SK-N-SH (cell line): ENCODE data around the gene WDR53. TPM values are rescaled to one million over a fixed set of nuclear protein-coding genes. Genes with fewer than 3 reads are reported as not detected.

ENCODE experiments used
- CTCF ChIA-PET: fragments of 300-600, 350-600 bp; formaldehyde crosslinking; extraction: SDS; loops from one replicate; lab custom pipeline; 2021; lab: Yijun Ruan, JAX
- POLR2A ChIA-PET: fragments of 350-600 bp; sonication (Branson Sonifier 250); formaldehyde crosslinking; extraction: SDS; loops from one replicate; lab custom pipeline; 2020; ENCODE audit warnings: antibody characterized with exemption, inconsistent platforms; lab: Yijun Ruan, JAX
- DNase-seq: peaks from one replicate; pipeline ENCODE4 v3.0.0; 2012
- H2AFZ ChIP-seq: fragments of 200-600 bp; sonication (generic); 2 replicates; pipeline ENCODE4 v1.8.1; 2016; ENCODE audit warnings: antibody characterized with exemption, mild to moderate bottlenecking, low read depth
- H3F3A ChIP-seq: fragments of 200-600 bp; sonication (generic); replicated peaks from 2 replicates; pipeline ENCODE3; 2016; ENCODE audit warnings: antibody characterized with exemption, mild to moderate bottlenecking; ENCODE audit not compliant: insufficient read depth
- H3K27ac ChIP-seq, 2 experiments: fragments of 200-500 bp in 1 of 2; fragments of 200-600 bp in 1 of 2; sonication (Bioruptor generic) in 1 of 2; sonication (generic), shearing (Covaris generic) in 1 of 2; 2 replicates each; pipeline versions ENCODE4 v1.5.1 to v1.6.1; 2014 to 2016; ENCODE audit warnings: low read depth in 2 of 2, inconsistent platforms in 1 of 2, low read length in 1 of 2, mild to moderate bottlenecking in 1 of 2, mixed read lengths in 1 of 2
- H3K27me3 ChIP-seq: fragments of 200-600 bp; sonication (generic), shearing (Covaris generic); 2 replicates; pipeline ENCODE4 v1.6.1; 2016; ENCODE audit warnings: mixed run types; ENCODE audit not compliant: insufficient read depth
- H3K36me3 ChIP-seq, 2 experiments: fragments of 200-500 bp in 1 of 2; fragments of 200-600 bp in 1 of 2; sonication (Bioruptor generic) in 1 of 2; sonication (generic) in 1 of 2; replicated peaks in 1 of 2; 2 replicates each; pipeline versions ENCODE3 to v1.5.1; 2014 to 2016; ENCODE audit warnings: low read length in 1 of 2, mild to moderate bottlenecking in 1 of 2; ENCODE audit not compliant: insufficient read depth in 2 of 2, control insufficient read depth in 1 of 2
- H3K4me1 ChIP-seq, 2 experiments: fragments of 200-500 bp in 1 of 2; fragments of 200-600 bp in 1 of 2; sonication (Bioruptor generic) in 1 of 2; sonication (generic), shearing (Covaris generic) in 1 of 2; 2 replicates each; pipeline versions ENCODE4 v1.5.1 to v1.6.1; 2014 to 2016; ENCODE audit warnings: low read depth in 1 of 2, low read length in 1 of 2, mixed run types in 1 of 2; ENCODE audit not compliant: insufficient read depth in 2 of 2, control insufficient read depth in 1 of 2
- H3K4me2 ChIP-seq: fragments of 200-600 bp; sonication (generic), shearing (Covaris generic); 2 replicates; pipeline ENCODE4 v1.6.1; 2017; ENCODE audit warnings: mixed run types
- H3K4me3 ChIP-seq, 2 experiments: fragments of 200-500 bp in 1 of 2; fragments of 200-600 bp in 1 of 2; sonication (Bioruptor generic) in 1 of 2; sonication (generic), shearing (Covaris generic) in 1 of 2; 2 replicates each; pipeline versions ENCODE4 v1.5.1 to v1.8.1; 2014 to 2016; ENCODE audit warnings: low read depth in 2 of 2, inconsistent platforms in 1 of 2, low read length in 1 of 2, mild to moderate bottlenecking in 1 of 2, mixed read lengths in 1 of 2, moderate library complexity in 1 of 2
- H3K79me2 ChIP-seq: fragments of 200-600 bp; sonication (generic); 2 replicates; pipeline ENCODE4 v1.8.1; 2017; ENCODE audit warnings: mild to moderate bottlenecking; ENCODE audit not compliant: insufficient read depth
- H3K9ac ChIP-seq: fragments of 200-600 bp; sonication (generic); 2 replicates; pipeline ENCODE4 v1.6.1; 2017; ENCODE audit warnings: mixed run types
- H3K9me2 ChIP-seq: fragments of 200-600 bp; sonication (generic); 2 replicates; pipeline ENCODE4 v1.6.1; 2017; ENCODE audit warnings: mixed run types
- H3K9me3 ChIP-seq: fragments of 200-600 bp; sonication (generic); 2 replicates; pipeline ENCODE4 v1.6.1; 2017; ENCODE audit warnings: mixed run types, mild to moderate bottlenecking, moderate library complexity
- H4K20me1 ChIP-seq: fragments of 200-600 bp; sonication (generic); 2 replicates; pipeline ENCODE4 v1.6.1; 2017; ENCODE audit warnings: mild to moderate bottlenecking, mixed run types; ENCODE audit not compliant: insufficient read depth
- CTCF ChIP-seq: fragments of 200-600 bp; sonication (generic); IDR thresholded peaks from 2 replicates; pipeline ENCODE4 v1.6.1; 2017; ENCODE audit warnings: antibody characterized with exemption, mild to moderate bottlenecking, moderate library complexity
- ELF1 ChIP-seq: IDR thresholded peaks from 2 replicates; pipeline ENCODE4 v1.4.0; 2012
- EP300 ChIP-seq, 2 experiments: IDR thresholded peaks; 2 replicates each; pipeline versions ENCODE4 v1.4.0 to v1.6.1; 2012; ENCODE audit warnings: borderline replicate concordance in 1 of 2, low read depth in 1 of 2, low read length in 1 of 2
- EZH2phosphoT487 ChIP-seq: fragments of 200-600 bp; sonication (generic); IDR thresholded peaks from 2 replicates; pipeline ENCODE4 v1.6.1; 2017; ENCODE audit warnings: low read depth, mixed run types, mild to moderate bottlenecking, antibody characterized with exemption, moderate library complexity, borderline replicate concordance
- FOXM1 ChIP-seq: IDR thresholded peaks from 2 replicates; pipeline ENCODE4 v1.4.0; 2012; ENCODE audit warnings: low read depth, mild to moderate bottlenecking
- GABPA ChIP-seq: IDR thresholded peaks from 2 replicates; pipeline ENCODE4 v1.4.0; 2012; ENCODE audit warnings: low read depth, mild to moderate bottlenecking
- JUND ChIP-seq: IDR thresholded peaks from 2 replicates; pipeline ENCODE4 v1.4.0; 2012
- NFIC ChIP-seq: IDR thresholded peaks from 2 replicates; pipeline ENCODE4 v1.4.0; 2012; ENCODE audit warnings: borderline replicate concordance
- NRF1 ChIP-seq: IDR thresholded peaks from 2 replicates; pipeline ENCODE4 v1.6.1; 2012; ENCODE audit warnings: low read depth, mild to moderate bottlenecking, low read length
- REST ChIP-seq: IDR thresholded peaks from 2 replicates; pipeline ENCODE4 v1.6.1; 2012; ENCODE audit warnings: mild to moderate bottlenecking, low read depth, low read length, moderate library complexity
- RFX5 ChIP-seq: IDR thresholded peaks from 2 replicates; pipeline ENCODE4 v1.6.1; 2012; ENCODE audit warnings: mild to moderate bottlenecking, improper control_type of control experiment, low read length
- SIN3A ChIP-seq: IDR thresholded peaks from 2 replicates; pipeline ENCODE4 v1.6.1; 2012; ENCODE audit warnings: low read depth, mild to moderate bottlenecking, low read length, moderate library complexity, borderline replicate concordance
- SMC3 ChIP-seq: IDR thresholded peaks from 2 replicates; pipeline ENCODE4 v1.6.1; 2012; ENCODE audit warnings: low read depth, low read length, improper control_type of control experiment
- TCF12 ChIP-seq: IDR thresholded peaks from 2 replicates; pipeline ENCODE4 v1.4.0; 2012
- TEAD4 ChIP-seq: IDR thresholded peaks from 2 replicates; pipeline ENCODE4 v1.4.0; 2012; ENCODE audit warnings: mild to moderate bottlenecking, borderline replicate concordance; ENCODE audit not compliant: insufficient read depth
- WGBS: methylation state at CpG from one replicate; pipeline ENCODE4 v1.1.6; 2017; ENCODE audit warnings: low lambda C conversion rate; 5-methylcytosine and 5-hydroxymethylcytosine counted together
- polyA plus RNA-seq, 3 experiments: library from polyadenylated mRNA; depleted of rRNA; stranded (reverse); fragments of >200 nt; gene quantifications; 2 replicates each; pipeline ENCODE4 v1.2.3, GENCODE V29; 2012

Gene WDR53
- polyA plus RNA-seq, 1 of the 3 experiments (the other 2 are of a cell fraction) = 7.0 TPM

- no peak for DNase-seq
- Histone ChIP-seq H3K9me2 (no peaks in the 10 kb centered on the region), H3K27me3 (no peaks in the 10 kb centered on the region), H3K9ac (no peak overlapping the region), H3K36me3 (peaks cover 6 to 14% of the 10 kb centered on the region in 2 experiments), H2AFZ (no peak overlapping the region; the same call in 1 of the 2 replicates), H3K4me3 (0 out of 4 replicates have a peak overlapping the region, but pooled peaks of 1 of the 2 experiments have one; percentile 14), H3K27ac (peak overlapping the region in 1 of 2 experiments; percentile 43; a peak in 2 of 4 replicates), H3F3A (peaks cover 14% of the 10 kb centered on the region), H4K20me1 (no peaks in the 10 kb centered on the region), H3K9me3 (no peaks in the 10 kb centered on the region), H3K79me2 (peaks cover 5% of the 10 kb centered on the region; the same call in 1 of the 2 replicates), H3K4me2 (peak overlapping the region; percentile 43), H3K4me1 (no peaks in the 10 kb centered on the region)
- WGBS = 68% methylated on average over 3 of the region's 3 CpGs
- CTCF ChIA-PET = interaction anchor here (0.9 to 1.7 kb wide), 2 partner anchors 26 to 415 kb away, joined by 3 to 6 read pairs; no protein-coding TSS in a partner anchor
- POLR2A ChIA-PET = interaction anchor here (0.6 to 1.7 kb wide), 2 partner anchors 27 to 37 kb away, joined by 3 to 4 read pairs; no protein-coding TSS in a partner anchor
- TF ChIP-seq NRF1 (no peak), CTCF (no peak), TCF12 (no peak), NFIC (no peak), REST (no peak), RFX5 (no peak), FOXM1 (no peak), SMC3 (no peak), SIN3A (no peak), ELF1 (no peak), TEAD4 (no peak), JUND (no peak), GABPA (no peak), EZH2phosphoT487 (no peak), EP300 (IDR thresholded peaks at IDR 0.05; ENCODE audit: borderline replicate concordance in 1 of 2, low read depth in 1 of 2, low read length in 1 of 2) (no peak)
Observed at GRCh38 chr3:196555295-196555694, 13.1 kb downstream of the WDR53 start.
